ENCODE data around the gene C1orf167. TPM values are rescaled to one million over a fixed set of nuclear protein-coding genes. Genes with fewer than 3 reads are reported as not detected.

Gene C1orf167
- total and polyA plus RNA-seq, 4 experiments from 2014 or later = not detected

DNA sequence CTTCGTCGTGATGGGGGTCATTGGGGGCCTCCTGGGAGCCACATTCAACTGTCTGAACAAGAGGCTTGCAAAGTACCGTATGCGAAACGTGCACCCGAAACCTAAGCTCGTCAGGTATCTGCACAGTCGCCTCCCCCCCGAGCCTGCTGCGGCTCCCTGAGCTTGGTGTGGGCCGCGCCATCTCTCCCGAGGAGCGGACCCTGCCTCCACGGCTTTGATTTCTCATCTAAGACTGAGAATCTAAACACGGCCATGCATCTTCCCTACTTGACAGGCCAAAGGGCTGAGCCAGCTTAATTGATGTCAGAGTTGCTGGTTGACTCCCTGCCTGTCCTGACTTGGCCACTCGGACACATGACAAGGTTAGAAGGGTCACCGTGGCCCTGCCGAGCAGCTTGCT lies 66.5 kb downstream of the C1orf167 start:
- no peaks in the 10 kb centered on the region for H3K4me1 Mint-ChIP-seq
- no peak for DNase-seq
- H3K9me3 ChIP-seq (ENCODE audit: control insufficient read depth in 1 of 2, low read length in 2 of 2) = no peaks in the 10 kb centered on the region
- CTCF ChIA-PET (ENCODE audit: partially characterized antibody) = interaction anchor here (0.6 kb wide), 1 partner anchor 42 kb away, joined by 3 read pairs; no protein-coding TSS in a partner anchor
- no peak overlapping the region for H3K27ac Mint-ChIP-seq
- POLR2A ChIA-PET (ENCODE audit: partially characterized antibody) = no interaction called here
- no peaks in the 10 kb centered on the region for H3K27me3 ChIP-seq (ENCODE audit: insufficient read depth, low read length)
- H3K4me3 ChIP-seq (ENCODE audit: low read length in 2 of 2) = no peak overlapping the region
- no peaks in the 10 kb centered on the region for H3K27me3 Mint-ChIP-seq
- H3K4me1 ChIP-seq (ENCODE audit: insufficient read depth, low read length) = no peaks in the 10 kb centered on the region
- H3K36me3 ChIP-seq (ENCODE audit: insufficient read depth, low read length) = peaks cover 29% of the 10 kb centered on the region
- no peak overlapping the region for H3K4me3 Mint-ChIP-seq
- no peak overlapping the region for H3K27ac ChIP-seq (ENCODE audit: low read depth, low read length)
- intact Hi-C loops (cut with micrococcal nuclease) = no loop called here
- H3K36me3 Mint-ChIP-seq = peaks cover 31 to 65% of the 10 kb centered on the region in 2 donors
- H3K9me3 Mint-ChIP-seq = no peaks in the 10 kb centered on the region

DNA sequence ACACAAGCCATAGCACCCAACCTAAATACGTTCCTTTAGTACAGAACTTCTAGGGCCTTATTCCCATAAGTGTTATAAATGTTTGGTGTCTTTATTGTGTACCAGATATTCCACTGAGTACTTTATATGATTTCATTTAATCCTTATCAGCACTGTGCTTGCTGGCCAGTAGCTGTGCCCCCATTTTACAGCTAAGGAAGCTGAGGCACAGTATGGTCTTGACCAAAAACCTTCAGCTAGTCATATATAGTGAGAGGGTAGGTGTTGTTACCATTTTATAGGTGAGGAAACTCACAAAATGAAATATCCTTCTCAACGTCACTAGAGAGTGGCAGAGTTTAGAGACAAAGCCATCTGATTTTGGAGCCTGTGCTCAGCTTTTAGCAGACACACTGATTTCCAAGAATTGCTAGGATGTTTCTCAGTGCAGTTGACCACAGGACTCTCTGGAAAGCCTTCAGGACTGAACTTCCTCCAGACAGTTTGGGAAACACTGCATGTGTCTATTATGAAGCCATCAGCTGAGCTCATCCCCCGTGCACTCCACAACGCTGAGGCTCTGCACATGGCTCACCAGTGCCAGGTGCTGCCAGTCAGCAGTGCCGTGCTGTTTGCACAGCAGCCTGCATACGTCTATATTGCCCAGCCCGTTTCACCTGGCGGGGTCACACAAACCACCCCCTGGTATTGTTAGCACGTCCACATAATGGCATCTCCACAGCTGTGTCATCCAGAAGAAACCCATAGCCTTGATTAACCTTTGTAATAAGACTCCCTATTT lies 70.1 kb downstream of the C1orf167 start:
- Histone ChIP-seq H3K4me3 (ENCODE audit: low read length in 2 of 2) (no peak overlapping the region), H3K4me1 (ENCODE audit: insufficient read depth, low read length) (no peaks in the 10 kb centered on the region), H3K27me3 (ENCODE audit: insufficient read depth, low read length) (no peaks in the 10 kb centered on the region), H3K27ac (ENCODE audit: low read depth, low read length) (no peak overlapping the region), H3K36me3 (ENCODE audit: insufficient read depth, low read length) (peaks cover 44% of the 10 kb centered on the region), H3K9me3 (ENCODE audit: control insufficient read depth in 1 of 2, low read length in 2 of 2) (no peaks in the 10 kb centered on the region)
- no peaks in the 10 kb centered on the region for H3K9me3 Mint-ChIP-seq
- intact Hi-C loops (cut with micrococcal nuclease) = no loop called here
- ChIA-PET CTCF (ENCODE audit: partially characterized antibody) (no interaction called here), POLR2A (ENCODE audit: partially characterized antibody) (no interaction called here)
- no peak for DNase-seq
- peaks cover 33 to 67% of the 10 kb centered on the region in 2 donors for H3K36me3 Mint-ChIP-seq
- H3K4me3 Mint-ChIP-seq = no peak overlapping the region
- no peaks in the 10 kb centered on the region for H3K4me1 Mint-ChIP-seq
- no peaks in the 10 kb centered on the region for H3K27me3 Mint-ChIP-seq
- H3K27ac Mint-ChIP-seq = no peak overlapping the region

- DNase-seq = no peak
- Mint-ChIP-seq H3K27me3 (no peaks in the 10 kb centered on the region), H3K9me3 (no peaks in the 10 kb centered on the region), H3K27ac (no peak overlapping the region), H3K36me3 (peaks cover 27 to 64% of the 10 kb centered on the region in 2 donors), H3K4me3 (no peak overlapping the region), H3K4me1 (peaks cover under 1% of the 10 kb centered on the region in 4 donors)
- ChIA-PET CTCF (ENCODE audit: partially characterized antibody) (no interaction called here), POLR2A (ENCODE audit: partially characterized antibody) (no interaction called here)
- H3K27me3 ChIP-seq (ENCODE audit: insufficient read depth, low read length) = no peaks in the 10 kb centered on the region
- H3K9me3 ChIP-seq (ENCODE audit: control insufficient read depth in 1 of 2, low read length in 2 of 2) = no peaks in the 10 kb centered on the region
- no peaks in the 10 kb centered on the region for H3K4me1 ChIP-seq (ENCODE audit: insufficient read depth, low read length)
- H3K36me3 ChIP-seq (ENCODE audit: insufficient read depth, low read length) = peaks cover 42% of the 10 kb centered on the region
- intact Hi-C loops (cut with micrococcal nuclease) = no loop called here
- no peak overlapping the region for H3K4me3 ChIP-seq (ENCODE audit: low read length in 2 of 2)
- H3K27ac ChIP-seq (ENCODE audit: low read depth, low read length) = no peak overlapping the region
Measured at GRCh38 chr1:11833497-11833896, 71.5 kb downstream of the C1orf167 start.

- H3K4me3 Mint-ChIP-seq = no peak overlapping the region
- POLR2A ChIA-PET (ENCODE audit: partially characterized antibody) = no interaction called here
- no peak overlapping the region for H3K4me3 ChIP-seq (ENCODE audit: low read length in 2 of 2)
- DNase-seq = no peak
- H3K36me3 ChIP-seq (ENCODE audit: insufficient read depth, low read length) = peaks cover 39% of the 10 kb centered on the region
- no peak overlapping the region for H3K27ac ChIP-seq (ENCODE audit: low read depth, low read length)
- intact Hi-C loops (cut with micrococcal nuclease) = no loop called here
- H3K4me1 ChIP-seq (ENCODE audit: insufficient read depth, low read length) = peaks cover 2% of the 10 kb centered on the region
- H3K27ac Mint-ChIP-seq = no peak overlapping the region
- H3K36me3 Mint-ChIP-seq = peaks cover 28 to 64% of the 10 kb centered on the region in 2 donors
- no peaks in the 10 kb centered on the region for H3K9me3 Mint-ChIP-seq
- CTCF ChIA-PET (ENCODE audit: partially characterized antibody) = no interaction called here
- peaks cover 2 to 5% (median 4%) of the 10 kb centered on the region in 4 donors for H3K4me1 Mint-ChIP-seq
- H3K27me3 ChIP-seq (ENCODE audit: insufficient read depth, low read length) = no peaks in the 10 kb centered on the region
- no peaks in the 10 kb centered on the region for H3K27me3 Mint-ChIP-seq
- no peaks in the 10 kb centered on the region for H3K9me3 ChIP-seq (ENCODE audit: control insufficient read depth in 1 of 2, low read length in 2 of 2)
Measured at GRCh38 chr1:11833900-11834299, 71.9 kb downstream of the C1orf167 start.

- no peak overlapping the region for H3K27ac Mint-ChIP-seq
- peaks cover 2 to 6% (median 4%) of the 10 kb centered on the region in 4 donors for H3K4me1 Mint-ChIP-seq
- Histone ChIP-seq H3K27ac (ENCODE audit: low read depth, low read length) (no peak overlapping the region), H3K36me3 (ENCODE audit: insufficient read depth, low read length) (peaks cover 36% of the 10 kb centered on the region), H3K9me3 (ENCODE audit: control insufficient read depth in 1 of 2, low read length in 2 of 2) (no peaks in the 10 kb centered on the region), H3K27me3 (ENCODE audit: insufficient read depth, low read length) (no peaks in the 10 kb centered on the region), H3K4me3 (ENCODE audit: low read length in 2 of 2) (no peak overlapping the region), H3K4me1 (ENCODE audit: insufficient read depth, low read length) (peaks cover 3% of the 10 kb centered on the region)
- H3K4me3 Mint-ChIP-seq = no peak overlapping the region
- no peak for DNase-seq
- peaks cover 21 to 59% of the 10 kb centered on the region in 2 donors for H3K36me3 Mint-ChIP-seq
- intact Hi-C loops (cut with micrococcal nuclease) = loop anchor here (5.0 kb wide), 2 partner anchors 147 to 282 kb away; partner anchors contain the start of gene MFN2
- ChIA-PET CTCF (ENCODE audit: partially characterized antibody) (interaction anchor here (5.6 kb wide), 1 partner anchor 57 kb away, joined by 40 read pairs; no protein-coding TSS in a partner anchor), POLR2A (ENCODE audit: partially characterized antibody) (interaction anchor here (4.9 kb wide), 1 partner anchor 73 kb away, joined by 37 read pairs; no protein-coding TSS in a partner anchor)
- no peaks in the 10 kb centered on the region for H3K27me3 Mint-ChIP-seq
- H3K9me3 Mint-ChIP-seq = no peaks in the 10 kb centered on the region
Measured at GRCh38 chr1:11835441-11836225, 73.6 kb downstream of the C1orf167 start.

- DNase-seq = no peak
- peaks cover 3% of the 10 kb centered on the region for H3K4me1 ChIP-seq (ENCODE audit: insufficient read depth, low read length)
- H3K27ac ChIP-seq (ENCODE audit: low read depth, low read length) = no peak overlapping the region
- Mint-ChIP-seq H3K36me3 (peaks cover 36 to 60% of the 10 kb centered on the region in 2 donors), H3K27me3 (no peaks in the 10 kb centered on the region), H3K27ac (no peak overlapping the region), H3K4me3 (no peak overlapping the region), H3K4me1 (peaks cover 2 to 6% (median 4%) of the 10 kb centered on the region in 4 donors), H3K9me3 (no peaks in the 10 kb centered on the region)
- H3K9me3 ChIP-seq (ENCODE audit: control insufficient read depth in 1 of 2, low read length in 2 of 2) = no peaks in the 10 kb centered on the region
- H3K27me3 ChIP-seq (ENCODE audit: insufficient read depth, low read length) = no peaks in the 10 kb centered on the region
- intact Hi-C loops (cut with micrococcal nuclease) = loop anchor here (5.0 kb wide), 2 partner anchors 145 to 280 kb away; partner anchors contain the start of gene MFN2
- CTCF ChIA-PET (ENCODE audit: partially characterized antibody) = interaction anchor here (1.6 to 5.6 kb wide), 3 partner anchors 55 to 143 kb away, joined by 4 to 40 read pairs (median 11); partner anchors contain the start of gene MFN2
- no peak overlapping the region for H3K4me3 ChIP-seq (ENCODE audit: low read length in 2 of 2)
- H3K36me3 ChIP-seq (ENCODE audit: insufficient read depth, low read length) = peaks cover 44% of the 10 kb centered on the region
- POLR2A ChIA-PET (ENCODE audit: partially characterized antibody) = interaction anchor here (4.9 kb wide), 1 partner anchor 71 kb away, joined by 37 read pairs; no protein-coding TSS in a partner anchor
Measured at GRCh38 chr1:11836955-11837766, 75.2 kb downstream of the C1orf167 start.
